HL-60 (cell line): ENCODE data around the gene SERINC2.

Experiments
- DNase-seq, 2 experiments: peaks; one replicate each; pipeline ENCODE4 v3.0.0-alpha.2; 2010 to 2020; ENCODE audit warnings: low read depth in 1 of 2, low spot score in 1 of 2
- H3K27ac ChIP-seq: fragments of 250-450 bp; sonication (Bioruptor Pico); replicated peaks from 2 replicates; pipeline ENCODE4 v1.5.1; 2020; ENCODE audit warnings: mild to moderate bottlenecking, moderate library complexity
- H3K27me3 ChIP-seq: fragments of 250-450 bp; sonication (Bioruptor Pico); 2 replicates; pipeline ENCODE4 v1.5.1; 2021; ENCODE audit warnings: mild to moderate bottlenecking, moderate library complexity; ENCODE audit not compliant: insufficient read depth, poor library complexity, severe bottlenecking
- H3K4me3 ChIP-seq: replicated peaks from 2 replicates; pipeline ENCODE4 v1.5.1; 2011; ENCODE audit warnings: mild to moderate bottlenecking, control low read depth, low read length; ENCODE audit not compliant: insufficient read depth
- GABPA ChIP-seq: IDR thresholded peaks from 2 replicates; pipeline ENCODE4 v1.6.1; 2012; ENCODE audit warnings: low read depth
- POLR2AphosphoS5 ChIP-seq: IDR thresholded peaks from 2 replicates; pipeline ENCODE4 v1.6.1; 2012; ENCODE audit warnings: low read depth
- SPI1 ChIP-seq: IDR thresholded peaks from 2 replicates; pipeline ENCODE4 v1.6.1; 2012; ENCODE audit warnings: low read depth, mild to moderate bottlenecking, borderline replicate concordance
- TF ChIP-seq, protein P1 (sequence below): IDR thresholded peaks from 2 replicates; pipeline ENCODE4 v1.6.1; 2012; ENCODE audit warnings: low read depth; ENCODE audit not compliant: insufficient replicate concordance
- TF ChIP-seq, protein P2 (sequence below): IDR thresholded peaks from one replicate; pipeline ENCODE4 v1.5.1; 2011; ENCODE audit warnings: low read length, control low read depth, inconsistent platforms; ENCODE audit not compliant: insufficient read depth

The SERINC2 gene

DNA sequence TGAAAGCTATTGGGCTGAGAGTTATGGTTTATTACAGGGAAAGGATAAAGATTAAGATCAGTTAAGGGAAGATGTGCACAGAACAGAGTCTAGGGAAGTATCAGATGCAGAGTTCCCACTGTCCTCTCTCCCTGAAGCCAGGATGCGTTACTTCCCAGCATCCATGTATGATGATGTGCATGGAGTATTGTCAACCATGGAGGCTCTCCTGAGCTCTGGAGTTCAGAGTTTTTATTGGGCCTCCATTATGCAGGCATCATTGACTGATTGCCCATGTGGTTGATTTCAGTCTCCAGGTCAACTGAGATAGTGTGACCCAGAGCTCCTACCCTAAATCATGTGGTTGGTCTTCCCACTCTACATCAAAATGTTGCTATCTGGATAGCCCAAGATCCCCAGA lies 30.7 kb downstream of the SERINC2 start:
- TF ChIP-seq SPI1, result no peak
- TF ChIP-seq, protein P1, sequence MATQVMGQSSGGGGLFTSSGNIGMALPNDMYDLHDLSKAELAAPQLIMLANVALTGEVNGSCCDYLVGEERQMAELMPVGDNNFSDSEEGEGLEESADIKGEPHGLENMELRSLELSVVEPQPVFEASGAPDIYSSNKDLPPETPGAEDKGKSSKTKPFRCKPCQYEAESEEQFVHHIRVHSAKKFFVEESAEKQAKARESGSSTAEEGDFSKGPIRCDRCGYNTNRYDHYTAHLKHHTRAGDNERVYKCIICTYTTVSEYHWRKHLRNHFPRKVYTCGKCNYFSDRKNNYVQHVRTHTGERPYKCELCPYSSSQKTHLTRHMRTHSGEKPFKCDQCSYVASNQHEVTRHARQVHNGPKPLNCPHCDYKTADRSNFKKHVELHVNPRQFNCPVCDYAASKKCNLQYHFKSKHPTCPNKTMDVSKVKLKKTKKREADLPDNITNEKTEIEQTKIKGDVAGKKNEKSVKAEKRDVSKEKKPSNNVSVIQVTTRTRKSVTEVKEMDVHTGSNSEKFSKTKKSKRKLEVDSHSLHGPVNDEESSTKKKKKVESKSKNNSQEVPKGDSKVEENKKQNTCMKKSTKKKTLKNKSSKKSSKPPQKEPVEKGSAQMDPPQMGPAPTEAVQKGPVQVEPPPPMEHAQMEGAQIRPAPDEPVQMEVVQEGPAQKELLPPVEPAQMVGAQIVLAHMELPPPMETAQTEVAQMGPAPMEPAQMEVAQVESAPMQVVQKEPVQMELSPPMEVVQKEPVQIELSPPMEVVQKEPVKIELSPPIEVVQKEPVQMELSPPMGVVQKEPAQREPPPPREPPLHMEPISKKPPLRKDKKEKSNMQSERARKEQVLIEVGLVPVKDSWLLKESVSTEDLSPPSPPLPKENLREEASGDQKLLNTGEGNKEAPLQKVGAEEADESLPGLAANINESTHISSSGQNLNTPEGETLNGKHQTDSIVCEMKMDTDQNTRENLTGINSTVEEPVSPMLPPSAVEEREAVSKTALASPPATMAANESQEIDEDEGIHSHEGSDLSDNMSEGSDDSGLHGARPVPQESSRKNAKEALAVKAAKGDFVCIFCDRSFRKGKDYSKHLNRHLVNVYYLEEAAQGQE, result no peak
- TF ChIP-seq, protein P2, sequence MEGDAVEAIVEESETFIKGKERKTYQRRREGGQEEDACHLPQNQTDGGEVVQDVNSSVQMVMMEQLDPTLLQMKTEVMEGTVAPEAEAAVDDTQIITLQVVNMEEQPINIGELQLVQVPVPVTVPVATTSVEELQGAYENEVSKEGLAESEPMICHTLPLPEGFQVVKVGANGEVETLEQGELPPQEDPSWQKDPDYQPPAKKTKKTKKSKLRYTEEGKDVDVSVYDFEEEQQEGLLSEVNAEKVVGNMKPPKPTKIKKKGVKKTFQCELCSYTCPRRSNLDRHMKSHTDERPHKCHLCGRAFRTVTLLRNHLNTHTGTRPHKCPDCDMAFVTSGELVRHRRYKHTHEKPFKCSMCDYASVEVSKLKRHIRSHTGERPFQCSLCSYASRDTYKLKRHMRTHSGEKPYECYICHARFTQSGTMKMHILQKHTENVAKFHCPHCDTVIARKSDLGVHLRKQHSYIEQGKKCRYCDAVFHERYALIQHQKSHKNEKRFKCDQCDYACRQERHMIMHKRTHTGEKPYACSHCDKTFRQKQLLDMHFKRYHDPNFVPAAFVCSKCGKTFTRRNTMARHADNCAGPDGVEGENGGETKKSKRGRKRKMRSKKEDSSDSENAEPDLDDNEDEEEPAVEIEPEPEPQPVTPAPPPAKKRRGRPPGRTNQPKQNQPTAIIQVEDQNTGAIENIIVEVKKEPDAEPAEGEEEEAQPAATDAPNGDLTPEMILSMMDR, result no peak

DNA sequence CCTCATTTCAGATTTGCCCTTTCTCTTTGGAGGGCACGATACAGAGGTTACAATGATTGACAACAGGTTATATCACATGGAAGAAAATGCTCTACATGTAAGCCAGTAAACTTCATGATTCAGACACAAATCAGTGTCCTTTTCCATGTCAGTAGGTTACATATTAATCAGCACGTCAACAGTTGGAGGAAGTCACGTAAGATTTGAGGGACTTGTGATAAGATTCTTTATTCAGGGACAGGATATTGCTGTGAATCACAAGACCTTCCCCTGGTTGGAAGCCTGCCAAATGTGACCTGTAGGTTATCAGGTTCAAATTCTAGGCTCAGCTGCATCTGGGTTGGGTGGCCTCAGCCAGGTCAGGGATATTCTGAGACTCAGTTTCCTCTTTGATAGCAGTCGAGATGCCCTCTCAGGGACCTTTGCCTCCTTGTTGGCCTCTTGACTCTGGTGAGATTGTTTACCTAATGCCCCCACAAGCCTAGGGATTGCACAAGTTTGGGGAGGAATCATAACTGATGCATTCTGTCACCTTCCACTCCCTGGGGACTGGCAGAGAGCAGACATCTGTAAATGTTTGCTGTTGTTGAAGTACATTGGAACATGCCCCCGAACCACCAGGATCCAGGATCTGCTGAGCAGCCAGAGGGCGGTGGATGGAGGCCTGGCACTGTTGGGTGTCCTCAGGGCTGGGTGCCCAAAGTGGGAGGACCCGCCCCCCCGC lies 31.9 kb downstream of the SERINC2 start:
- DNase-seq, result peak in 1 of 2 experiments; percentile 27
- H3K4me3 ChIP-seq, result no peak overlapping the region
- no peak overlapping the region for H3K27ac ChIP-seq
- no peaks in the 10 kb centered on the region for H3K27me3 ChIP-seq
- TF ChIP-seq, protein P2, result no peak
- TF ChIP-seq SPI1, result no peak

More for the DNA sequence above, 30.7 kb downstream of the SERINC2 start:
- Histone ChIP-seq H3K27me3 (no peaks in the 10 kb centered on the region), H3K4me3 (no peak overlapping the region), H3K27ac (no peak overlapping the region)
- DNase-seq, result no peak

DNA sequence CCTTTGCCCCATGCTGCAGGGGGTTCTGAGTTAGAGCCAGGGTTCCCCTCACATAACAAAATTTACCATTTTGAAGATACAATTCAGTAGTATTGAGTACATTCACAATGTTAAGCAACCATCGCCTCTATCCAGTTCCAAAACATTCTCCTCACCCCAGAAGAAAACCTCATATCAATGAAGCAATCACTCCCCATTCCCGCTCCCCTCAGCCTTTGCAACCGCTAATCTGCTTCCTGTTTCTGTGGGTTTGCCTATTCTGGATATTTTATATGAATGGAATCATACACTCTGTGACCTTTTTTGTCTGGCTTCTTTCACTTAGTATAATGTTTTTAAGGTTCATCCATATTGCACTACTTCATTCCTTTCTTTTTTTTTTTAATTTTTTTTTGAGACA lies 32.9 kb downstream of the SERINC2 start:
- peak; percentile 43 to 77 for DNase-seq
- Histone ChIP-seq H3K27ac (no peak overlapping the region), H3K4me3 (no peak overlapping the region), H3K27me3 (no peaks in the 10 kb centered on the region)
- peak; percentile 47; the same call in 1 of the 2 replicates for TF ChIP-seq POLR2AphosphoS5
- TF ChIP-seq, protein P1, result no peak
- peak; percentile 34; the same call in 1 of the 2 replicates for TF ChIP-seq SPI1
- no peak for TF ChIP-seq GABPA
- TF ChIP-seq, protein P2, result no peak

DNA sequence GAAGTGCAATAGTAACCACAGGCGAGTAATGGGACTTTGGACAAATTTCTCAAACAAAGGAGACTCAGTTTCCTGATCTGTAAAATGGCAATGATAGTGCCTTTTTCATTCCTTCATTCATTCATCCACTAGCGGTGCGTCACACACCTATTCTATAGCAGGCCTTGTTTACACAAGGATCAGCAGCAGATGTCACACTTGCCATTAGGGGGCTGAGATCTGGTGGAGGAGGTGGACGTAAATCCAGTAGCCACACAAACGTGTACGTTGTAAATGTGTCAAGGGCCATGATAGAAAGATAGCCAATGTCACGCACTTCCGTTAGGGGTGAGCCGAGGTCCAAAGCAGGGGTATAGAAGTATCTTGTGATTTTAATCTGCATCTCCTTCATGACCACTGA lies 34.2 kb downstream of the SERINC2 start:
- H3K4me3 ChIP-seq, result no peak overlapping the region
- no peak overlapping the region for H3K27ac ChIP-seq
- H3K27me3 ChIP-seq, result no peaks in the 10 kb centered on the region
- TF ChIP-seq SPI1, result no peak
- TF ChIP-seq, protein P2, result no peak
- no peak for TF ChIP-seq GABPA
- TF ChIP-seq, protein P1, result no peak
- TF ChIP-seq POLR2AphosphoS5, result no peak
- no peak for DNase-seq
